HepG2 (cell line): ENCODE measurements around the gene MORC3. TPM values are rescaled to one million over a fixed set of nuclear protein-coding genes. Genes with fewer than 3 reads are reported as not detected.

Experiments
- ATAC-seq: fragments of 200-7000 bp; cut with Tn5 transposase; 3 replicates; pipeline ENCODE4 v1.9.1; 2020; ENCODE audit warnings: mild to moderate bottlenecking, moderate library complexity
- BruUV-seq: library from RNA; stranded (reverse); fragments of 400-500 nt; replicated peaks from 2 replicates; lab custom pipeline; 2021; lab: Mats Ljungman, UMichigan
- CTCF ChIA-PET: fragments of 300-600 bp; formaldehyde crosslinking; extraction: SDS; loops from one replicate; lab custom pipeline; 2021; ENCODE audit warnings: low total read pairs, inconsistent platforms, low intra/inter-chr PET ratio; lab: Yijun Ruan, JAX
- POLR2A ChIA-PET: fragments of 350-600 bp; sonication (Branson Sonifier 250); formaldehyde crosslinking; loops from one replicate; lab custom pipeline; 2020; ENCODE audit warnings: antibody characterized with exemption, inconsistent platforms; lab: Yijun Ruan, JAX
- DNase-seq: peaks from one replicate; pipeline ENCODE4 v3.0.0-alpha.2; 2015; ENCODE audit warnings: low spot score
- FAIRE-seq: peaks from 3 replicates; lab custom pipeline; 2011; peaks lifted over from hg19 to GRCh38; lab: Jason Lieb, UNC
- H2AFZ ChIP-seq: one replicate; pipeline ENCODE4 v1.6.1; 2011; ENCODE audit warnings: low read length, inconsistent platforms
- H3K27ac ChIP-seq: fragments of 300-600 bp; 3 replicates; pipeline ENCODE4 v1.8.0; 2011; ENCODE audit warnings: mixed run types, mild to moderate bottlenecking, mixed read lengths, low read length, inconsistent platforms; ENCODE audit not compliant: insufficient read depth; ENCODE audit errors: extremely low read length
- H3K27me3 ChIP-seq, 2 experiments: fragments of 200-600 bp in 1 of 2; 2 replicates in 1 of 2; 3 replicates in 1 of 2; pipeline versions ENCODE4 v1.6.0 to v1.8.0; 2011; ENCODE audit warnings: low read length in 2 of 2, mild to moderate bottlenecking in 2 of 2, moderate library complexity in 2 of 2, inconsistent platforms in 1 of 2; ENCODE audit not compliant: insufficient read depth in 2 of 2, control insufficient read depth in 1 of 2
- H3K36me3 ChIP-seq, 2 experiments: fragments of 200-600 bp in 1 of 2; replicated peaks in 1 of 2; 2 replicates in 1 of 2; 3 replicates in 1 of 2; pipeline versions ENCODE4 v1.5.1 to v1.8.0; 2011; ENCODE audit warnings: low read length in 2 of 2, inconsistent platforms in 1 of 2; ENCODE audit not compliant: insufficient read depth in 2 of 2, control insufficient read depth in 1 of 2
- H3K4me1 ChIP-seq: 2 replicates; pipeline ENCODE4 v1.5.1; 2012; ENCODE audit warnings: low read length, inconsistent platforms; ENCODE audit not compliant: insufficient read depth
- H3K4me2 ChIP-seq: 2 replicates; pipeline ENCODE4 v1.6.0; 2011; ENCODE audit warnings: low read depth, low read length, inconsistent platforms
- H3K4me3 ChIP-seq, 3 experiments: fragments of 200-600 bp in 1 of 3; sonication (generic), shearing (Covaris generic) in 1 of 3; replicated peaks in 1 of 3; 2 replicates each; pipeline ENCODE4 v1.5.1; 2011 to 2016; ENCODE audit warnings: low read length in 3 of 3, inconsistent platforms in 2 of 3, low read depth in 2 of 3, mild to moderate bottlenecking in 2 of 3, control low read depth in 1 of 3, mixed read lengths in 1 of 3; ENCODE audit not compliant: insufficient read depth in 1 of 3
- H3K79me2 ChIP-seq: one replicate; pipeline ENCODE4 v1.6.1; 2011; ENCODE audit warnings: low read length, inconsistent platforms; ENCODE audit not compliant: insufficient read depth
- H3K9ac ChIP-seq: 2 replicates; pipeline ENCODE4 v1.6.0; 2011; ENCODE audit warnings: mild to moderate bottlenecking, low read depth, low read length, inconsistent platforms; ENCODE audit not compliant: insufficient read depth
- H3K9me3 ChIP-seq: 2 replicates; pipeline ENCODE4 v1.5.1; 2012; ENCODE audit warnings: mild to moderate bottlenecking, low read length
- H4K20me1 ChIP-seq: 2 replicates; pipeline ENCODE4 v1.6.0; 2011; ENCODE audit warnings: inconsistent platforms, mild to moderate bottlenecking, low read length, moderate library complexity; ENCODE audit not compliant: insufficient read depth
- FOSL1 ChIP-seq: sonication (generic); formaldehyde crosslinking; IDR thresholded peaks from 2 replicates; pipeline ENCODE4 v1.9.0; 2021; ENCODE audit warnings: missing genetic modification reagents, borderline replicate concordance
- HIC2 ChIP-seq: sonication (generic); formaldehyde crosslinking; IDR thresholded peaks from 2 replicates; pipeline ENCODE4 v1.9.0; 2022; ENCODE audit warnings: low read depth, missing genetic modification reagents
- NONO ChIP-seq, 2 experiments: fragments of 450-650 bp in 1 of 2; sonication (generic) in 1 of 2; formaldehyde crosslinking in 1 of 2; IDR thresholded peaks in 1 of 2; conservative IDR thresholded peaks in 1 of 2; 2 replicates each; pipeline versions ENCODE4 v1.6.1 to v1.8.0; 2017 to 2022; ENCODE audit warnings: mild to moderate bottlenecking in 1 of 2, missing genetic modification reagents in 1 of 2, moderate library complexity in 1 of 2
- WIZ ChIP-seq: sonication (generic); formaldehyde crosslinking; IDR thresholded peaks from 2 replicates; pipeline ENCODE4 v1.5.1; 2020; ENCODE audit warnings: mild to moderate bottlenecking, missing genetic modification reagents
- ZNF225 ChIP-seq: sonication (generic); formaldehyde crosslinking; IDR thresholded peaks from 2 replicates; pipeline ENCODE4 v1.4.0; 2020; ENCODE audit warnings: mild to moderate bottlenecking, missing genetic modification reagents
- ZNF616 ChIP-seq: sonication (generic); formaldehyde crosslinking; IDR thresholded peaks from 2 replicates; pipeline ENCODE4 v1.5.0; 2020; ENCODE audit warnings: low read depth, mild to moderate bottlenecking, missing genetic modification reagents
- WGBS: methylation state at CpG from one replicate; pipeline ENCODE4 v1.1.6; 2017; ENCODE audit warnings: low lambda C conversion rate; 5-methylcytosine and 5-hydroxymethylcytosine counted together
- in situ Hi-C: cut with HindIII; loops from 2 replicates; pipeline ENCODE4 v1.10.0; 2017; ENCODE audit warnings: low pct_unique_long_range_greater_than_20kb; ENCODE audit not compliant: extremely low pct_ligation_motif_present
- intact Hi-C: fragments of 100-400 bp; cut with micrococcal nuclease; formaldehyde crosslinking; loops from one replicate; pipeline ENCODE4 v1.10.0; 2022; ENCODE audit not compliant: unreplicated experiment
- polyA plus RNA-seq, 8 experiments: library from polyadenylated mRNA; depleted of rRNA in 3 of 8; stranded (reverse) in 7 of 8; unstranded in 1 of 8; fragments of >200 nt; fragmentation: Illumina TruSeq in 4 of 8; extraction: Trizol in 4 of 8; gene quantifications; 2 replicates each; pipeline versions ENCODE4 v1.2.1 to v1.2.3, GENCODE V29; 2011 to 2016; ENCODE audit warnings: low read depth in 4 of 8, missing spikeins in 1 of 8, mixed read lengths in 1 of 8; ENCODE audit not compliant: insufficient read depth in 1 of 8
- total RNA-seq, 5 experiments: library from RNA; depleted of rRNA; stranded (reverse); fragments of >200 nt; fragmentation: Illumina TruSeq; extraction: Trizol; gene quantifications; 2 replicates each; pipeline ENCODE4 v1.2.3, GENCODE V29; 2016; ENCODE audit warnings: low read depth in 1 of 5

The MORC3 gene
- total and polyA plus RNA-seq, 2 of the 13 experiments (the other 11 are each of a cell fraction or from before 2014, with no cell fraction given): 12.9 to 19.5 TPM

GRCh38 chr21:36419241-36419640 lies 99.2 kb downstream of the MORC3 start:
- H3K27me3 ChIP-seq: no peaks in the 10 kb centered on the region
- no TSS peak for BruUV-seq
- intact Hi-C loops: no loop called here
- no peaks in the 10 kb centered on the region for H3K79me2 ChIP-seq
- H3K4me1 ChIP-seq: 0 out of 2 replicates have a peak, but pooled peaks cover 9% of the 10 kb centered on the region
- no peak overlapping the region for H2AFZ ChIP-seq
- POLR2A ChIA-PET: no interaction called here
- no peak overlapping the region for H3K9ac ChIP-seq
- no peak overlapping the region for H3K4me2 ChIP-seq
- in situ Hi-C loops: no loop called here
- H3K36me3 ChIP-seq: peaks cover 1 to 18% of the 10 kb centered on the region in 2 experiments; a peak in 3 of 5 replicates
- no peak for TF ChIP-seq WIZ
- TF ChIP-seq ZNF616 (CRISPR knock-in tag): no peak
- TF ChIP-seq HIC2: no peak
- TF ChIP-seq NONO (IDR thresholded peaks at IDR 0.05): no peak
- no peak for TF ChIP-seq NONO (CRISPR knock-in tag; conservative IDR thresholded peaks at IDR 0.05)
- no peak for TF ChIP-seq ZNF225
- no peak for TF ChIP-seq FOSL1 (CRISPR knock-in tag)
- WGBS: 96% methylated on average over 14 of the region's 14 CpGs
- no peak overlapping the region for H3K4me3 ChIP-seq
- no peak for FAIRE-seq
- CTCF ChIA-PET: interaction anchor here (0.7 to 1.6 kb wide), 5 partner anchors 61 to 211 kb away, joined by 3 to 9 read pairs (median 4); partner anchors contain the start of gene CLDN14
- H3K9me3 ChIP-seq: no peaks in the 10 kb centered on the region
- no peak overlapping the region for H3K27ac ChIP-seq
- no peak for ATAC-seq
- DNase-seq: no peak
- no peaks in the 10 kb centered on the region for H4K20me1 ChIP-seq
